Liver (tissue), 3 donors: ENCODE results near the gene EPHB2.

Experiments used
- ATF3 ChIP-seq: IDR thresholded peaks from 2 replicates; pipeline ENCODE4 v1.6.1; 2016; ENCODE audit warnings: antibody characterized with exemption
- EGR1 ChIP-seq, 2 donors: IDR thresholded peaks; 2 replicates each; pipeline ENCODE4 v1.6.1; 2016 to 2018; ENCODE audit warnings: antibody characterized with exemption in 2 of 2, low read depth in 2 of 2
- FOXA2 ChIP-seq: IDR thresholded peaks from 2 replicates; pipeline ENCODE4 v1.6.1; 2016; ENCODE audit warnings: antibody characterized with exemption
- JUND ChIP-seq, 2 donors: IDR thresholded peaks; 2 replicates each; pipeline ENCODE4 v1.6.1; 2016; ENCODE audit warnings: antibody characterized with exemption in 2 of 2
- MAX ChIP-seq: IDR thresholded peaks from 2 replicates; pipeline ENCODE4 v1.6.1; 2016; ENCODE audit warnings: antibody characterized with exemption
- NR2F2 ChIP-seq: IDR thresholded peaks from 2 replicates; pipeline ENCODE4 v1.6.1; 2016; ENCODE audit warnings: antibody characterized with exemption
- TAF1 ChIP-seq: conservative IDR thresholded peaks from 2 replicates; pipeline ENCODE4 v1.6.1; 2016; ENCODE audit warnings: antibody characterized with exemption, mild to moderate bottlenecking
- TF ChIP-seq, protein P1 (sequence below): IDR thresholded peaks from 2 replicates; pipeline ENCODE4 v1.6.1; 2016; ENCODE audit warnings: antibody characterized with exemption
- TF ChIP-seq, protein P2 (sequence below): fragments of 150-350 bp; IDR thresholded peaks from 2 replicates; pipeline ENCODE4 v1.5.1; 2017; ENCODE audit warnings: improper control_type of control experiment, low read depth, low read length; ENCODE audit not compliant: missing input control
- donor health status: healthy.
- donor health status: healthy.

DNA sequence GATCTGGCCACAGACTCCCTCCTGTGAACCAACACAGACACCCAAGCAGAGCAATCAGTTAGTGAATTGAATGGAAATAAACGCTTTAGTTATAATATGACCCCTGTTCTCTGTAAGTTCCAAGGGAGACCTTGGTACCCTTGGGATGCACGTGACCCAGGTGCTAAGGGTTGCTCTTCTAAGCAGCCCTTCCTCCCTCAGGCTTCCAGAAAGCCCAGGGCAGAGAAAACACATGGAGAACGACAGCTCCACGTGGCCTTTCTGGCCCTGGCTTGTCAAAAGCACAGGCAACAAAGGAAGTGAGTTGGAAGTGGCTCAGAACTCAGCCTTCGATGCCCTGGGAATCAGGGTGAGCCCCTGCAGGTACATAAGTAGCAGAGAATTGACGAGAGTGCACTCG is 204.6 kb downstream of the EPHB2 start:
- TF ChIP-seq, protein P1, sequence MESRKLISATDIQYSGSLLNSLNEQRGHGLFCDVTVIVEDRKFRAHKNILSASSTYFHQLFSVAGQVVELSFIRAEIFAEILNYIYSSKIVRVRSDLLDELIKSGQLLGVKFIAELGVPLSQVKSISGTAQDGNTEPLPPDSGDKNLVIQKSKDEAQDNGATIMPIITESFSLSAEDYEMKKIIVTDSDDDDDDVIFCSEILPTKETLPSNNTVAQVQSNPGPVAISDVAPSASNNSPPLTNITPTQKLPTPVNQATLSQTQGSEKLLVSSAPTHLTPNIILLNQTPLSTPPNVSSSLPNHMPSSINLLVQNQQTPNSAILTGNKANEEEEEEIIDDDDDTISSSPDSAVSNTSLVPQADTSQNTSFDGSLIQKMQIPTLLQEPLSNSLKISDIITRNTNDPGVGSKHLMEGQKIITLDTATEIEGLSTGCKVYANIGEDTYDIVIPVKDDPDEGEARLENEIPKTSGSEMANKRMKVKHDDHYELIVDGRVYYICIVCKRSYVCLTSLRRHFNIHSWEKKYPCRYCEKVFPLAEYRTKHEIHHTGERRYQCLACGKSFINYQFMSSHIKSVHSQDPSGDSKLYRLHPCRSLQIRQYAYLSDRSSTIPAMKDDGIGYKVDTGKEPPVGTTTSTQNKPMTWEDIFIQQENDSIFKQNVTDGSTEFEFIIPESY = no peak
- TF ChIP-seq, protein P2, sequence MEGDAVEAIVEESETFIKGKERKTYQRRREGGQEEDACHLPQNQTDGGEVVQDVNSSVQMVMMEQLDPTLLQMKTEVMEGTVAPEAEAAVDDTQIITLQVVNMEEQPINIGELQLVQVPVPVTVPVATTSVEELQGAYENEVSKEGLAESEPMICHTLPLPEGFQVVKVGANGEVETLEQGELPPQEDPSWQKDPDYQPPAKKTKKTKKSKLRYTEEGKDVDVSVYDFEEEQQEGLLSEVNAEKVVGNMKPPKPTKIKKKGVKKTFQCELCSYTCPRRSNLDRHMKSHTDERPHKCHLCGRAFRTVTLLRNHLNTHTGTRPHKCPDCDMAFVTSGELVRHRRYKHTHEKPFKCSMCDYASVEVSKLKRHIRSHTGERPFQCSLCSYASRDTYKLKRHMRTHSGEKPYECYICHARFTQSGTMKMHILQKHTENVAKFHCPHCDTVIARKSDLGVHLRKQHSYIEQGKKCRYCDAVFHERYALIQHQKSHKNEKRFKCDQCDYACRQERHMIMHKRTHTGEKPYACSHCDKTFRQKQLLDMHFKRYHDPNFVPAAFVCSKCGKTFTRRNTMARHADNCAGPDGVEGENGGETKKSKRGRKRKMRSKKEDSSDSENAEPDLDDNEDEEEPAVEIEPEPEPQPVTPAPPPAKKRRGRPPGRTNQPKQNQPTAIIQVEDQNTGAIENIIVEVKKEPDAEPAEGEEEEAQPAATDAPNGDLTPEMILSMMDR = no peak
- TF ChIP-seq EGR1 (IDR thresholded peaks at IDR 0.05; ENCODE audit: low read depth in 2 of 2) = no peak
- TF ChIP-seq MAX = no peak
- no peak for TF ChIP-seq JUND (IDR thresholded peaks at IDR 0.05)
- TF ChIP-seq FOXA2 = no peak
- TF ChIP-seq TAF1 = no peak
- no peak for TF ChIP-seq ATF3
- no peak for TF ChIP-seq NR2F2
